Smooth muscle cell (in vitro differentiated cells): Measurements from ENCODE around the gene LIMS1. TPM values are rescaled to one million over a fixed set of nuclear protein-coding genes. Genes with fewer than 3 reads are reported as not detected.

Experiments
- DNase-seq: peaks from one replicate; lab custom pipeline; 2025; ENCODE audit not compliant: unreplicated experiment; lab: John Stamatoyannopoulos, UW
- H2AFZ ChIP-seq: fragments of 200-600 bp; sonication (generic); 2 replicates; pipeline ENCODE4 v1.6.0; 2016; ENCODE audit warnings: antibody characterized with exemption, low read depth, mild to moderate bottlenecking
- H3F3A ChIP-seq: fragments of 200-600 bp; sonication (generic); 2 replicates; pipeline ENCODE4 v1.6.0; 2017; ENCODE audit warnings: antibody characterized with exemption, low read depth
- H3K27ac ChIP-seq: fragments of 200-600 bp; sonication (generic); 2 replicates; pipeline ENCODE4 v1.5.1; 2016; ENCODE audit warnings: low read depth, mild to moderate bottlenecking
- H3K27me3 ChIP-seq: fragments of 200-600 bp; sonication (generic); 2 replicates; pipeline ENCODE4 v1.6.1; 2016; ENCODE audit warnings: low read depth, mild to moderate bottlenecking
- H3K36me3 ChIP-seq: fragments of 200-600 bp; sonication (generic); 2 replicates; pipeline ENCODE4 v1.5.1; 2016; ENCODE audit warnings: low read depth
- H3K4me1 ChIP-seq: fragments of 200-600 bp; sonication (generic); 2 replicates; pipeline ENCODE4 v1.5.1; 2016; ENCODE audit warnings: low read depth
- H3K4me2 ChIP-seq: fragments of 200-600 bp; sonication (generic); 2 replicates; pipeline ENCODE4 v1.6.0; 2016; ENCODE audit warnings: mild to moderate bottlenecking
- H3K4me3 ChIP-seq: fragments of 200-600 bp; sonication (generic); 2 replicates; pipeline ENCODE4 v1.5.1; 2016; ENCODE audit warnings: mild to moderate bottlenecking
- H3K79me2 ChIP-seq: fragments of 200-600 bp; sonication (generic); 2 replicates; pipeline ENCODE4 v1.6.0; 2016; ENCODE audit warnings: low read depth, mild to moderate bottlenecking
- H3K9ac ChIP-seq: fragments of 200-600 bp; sonication (generic); 2 replicates; pipeline ENCODE4 v1.6.0; 2016; ENCODE audit warnings: low read depth
- H3K9me3 ChIP-seq: fragments of 200-600 bp; sonication (generic); replicated peaks from 2 replicates; pipeline ENCODE4 v1.5.1; 2016; ENCODE audit warnings: low read depth
- H4K20me1 ChIP-seq: fragments of 200-600 bp; sonication (generic); 2 replicates; pipeline ENCODE4 v1.6.0; 2016; ENCODE audit warnings: low read depth
- CTCF ChIP-seq: fragments of 200-600 bp; sonication (generic); IDR thresholded peaks from 2 replicates; pipeline ENCODE4 v1.5.1; 2017; ENCODE audit warnings: borderline replicate concordance, mild to moderate bottlenecking, antibody characterized with exemption; ENCODE audit not compliant: insufficient read depth, poor library complexity, severe bottlenecking
- WGBS: methylation state at CpG from one replicate; pipeline ENCODE4 v1.1.7; 2016; ENCODE audit warnings: low lambda C conversion rate; 5-methylcytosine and 5-hydroxymethylcytosine counted together
- polyA plus RNA-seq: library from polyadenylated mRNA; unstranded; fragments of >200 nt; fragmentation: Nextera tagmentation; extraction: Ambion mirVana; gene quantifications from 2 replicates; pipeline ENCODE4 v1.2.1, GENCODE V29; 2016
- total RNA-seq: library from RNA; depleted of rRNA; stranded (reverse); fragments of >200 nt; gene quantifications from 2 replicates; pipeline ENCODE4 v1.2.3, GENCODE V29; 2014

LIMS1 gene
- total and polyA plus RNA-seq, 2 experiments from 2014 or later = 56.9 to 155 TPM

GRCh38 chr2:108560241-108560811 is 26.1 kb downstream of the LIMS1 start:
- Histone ChIP-seq H3K4me3 (no peak overlapping the region), H3K4me1 (peaks cover 22% of the 10 kb centered on the region), H4K20me1 (peaks cover 89% of the 10 kb centered on the region), H3K27me3 (no peaks in the 10 kb centered on the region), H3K9ac (no peak overlapping the region), H2AFZ (no peak overlapping the region), H3K9me3 (no peaks in the 10 kb centered on the region), H3F3A (peaks cover 5% of the 10 kb centered on the region), H3K4me2 (no peak overlapping the region), H3K27ac (no peak overlapping the region), H3K36me3 (no peaks in the 10 kb centered on the region), H3K79me2 (peaks cover 95% of the 10 kb centered on the region)
- 79% methylated on average over 6 of the region's 6 CpGs for WGBS
- no peak for TF ChIP-seq CTCF
- DNase-seq = no peak

GRCh38 chr2:108560895-108561530 is 26.7 kb downstream of the LIMS1 start:
- H3K4me3 ChIP-seq = no peak overlapping the region
- H3K36me3 ChIP-seq = no peaks in the 10 kb centered on the region
- no peaks in the 10 kb centered on the region for H3K27me3 ChIP-seq
- TF ChIP-seq CTCF = no peak
- WGBS = 51% methylated on average over 1 of the region's 1 CpG
- H3K79me2 ChIP-seq = peaks cover 90% of the 10 kb centered on the region
- peaks cover 5% of the 10 kb centered on the region for H3F3A ChIP-seq
- H3K9ac ChIP-seq = no peak overlapping the region
- H3K4me2 ChIP-seq = no peak overlapping the region
- H3K27ac ChIP-seq = no peak overlapping the region
- H2AFZ ChIP-seq = no peak overlapping the region
- DNase-seq = no peak
- H3K4me1 ChIP-seq = peaks cover 25% of the 10 kb centered on the region
- peaks cover 89% of the 10 kb centered on the region for H4K20me1 ChIP-seq
- H3K9me3 ChIP-seq = no peaks in the 10 kb centered on the region

- no peaks in the 10 kb centered on the region for H3K36me3 ChIP-seq
- H3K27ac ChIP-seq = no peak overlapping the region
- H3K79me2 ChIP-seq = peaks cover 88% of the 10 kb centered on the region
- no peak overlapping the region for H3K4me3 ChIP-seq
- peaks cover 89% of the 10 kb centered on the region for H4K20me1 ChIP-seq
- no peak overlapping the region for H3K4me2 ChIP-seq
- no peak for TF ChIP-seq CTCF
- peaks cover 5% of the 10 kb centered on the region for H3F3A ChIP-seq
- peaks cover 25% of the 10 kb centered on the region for H3K4me1 ChIP-seq
- no peaks in the 10 kb centered on the region for H3K9me3 ChIP-seq
- no peak for DNase-seq
- no peaks in the 10 kb centered on the region for H3K27me3 ChIP-seq
- no peak overlapping the region for H3K9ac ChIP-seq
- WGBS = 98% methylated on average over 2 of the region's 2 CpGs
- H2AFZ ChIP-seq = no peak overlapping the region
Measured at GRCh38 chr2:108562274-108562673, 28.0 kb downstream of the LIMS1 start.

- no peak overlapping the region for H3K9ac ChIP-seq
- 80% methylated on average over 6 of the region's 6 CpGs for WGBS
- peaks cover 5% of the 10 kb centered on the region for H3F3A ChIP-seq
- H3K4me1 ChIP-seq = peaks cover 24% of the 10 kb centered on the region
- H4K20me1 ChIP-seq = peaks cover 79% of the 10 kb centered on the region
- H3K27ac ChIP-seq = no peak overlapping the region
- no peak overlapping the region for H3K4me3 ChIP-seq
- no peaks in the 10 kb centered on the region for H3K27me3 ChIP-seq
- H3K4me2 ChIP-seq = no peak overlapping the region
- H3K36me3 ChIP-seq = no peaks in the 10 kb centered on the region
- peaks cover 88% of the 10 kb centered on the region for H3K79me2 ChIP-seq
- H2AFZ ChIP-seq = no peak overlapping the region
- no peak for DNase-seq
- TF ChIP-seq CTCF = no peak
- H3K9me3 ChIP-seq = no peaks in the 10 kb centered on the region
Measured at GRCh38 chr2:108564510-108564909, 30.2 kb downstream of the LIMS1 start.
